Liver (tissue), 9 donors: ENCODE measurements around the gene ZNF446. TPM values are rescaled to one million over a fixed set of nuclear protein-coding genes. Genes with fewer than 3 reads are reported as not detected.

ENCODE experiments used
- DNase-seq: peaks from one replicate; pipeline ENCODE4 v3.0.0-alpha.2; 2017; ENCODE audit warnings: low spot score
- H3K27ac ChIP-seq, 2 donors: one replicate each; pipeline ENCODE4 v1.7.0; 2013; ENCODE audit warnings: inconsistent platforms in 2 of 2, low read length in 2 of 2, control low read depth in 1 of 2, low read depth in 1 of 2, mild to moderate bottlenecking in 1 of 2
- H3K27me3 ChIP-seq, 4 donors: one replicate each; pipeline versions ENCODE4 v1.6.1 to v1.7.0; 2013; ENCODE audit warnings: low read length in 3 of 4, inconsistent platforms in 1 of 4, mild to moderate bottlenecking in 1 of 4, moderate library complexity in 1 of 4; ENCODE audit not compliant: control insufficient read depth in 4 of 4, insufficient read depth in 4 of 4
- H3K36me3 ChIP-seq, 4 donors: one replicate each; pipeline versions ENCODE4 v1.6.1 to v1.7.0; 2013; ENCODE audit warnings: low read length in 3 of 4, mild to moderate bottlenecking in 3 of 4, low read depth in 1 of 4, moderate library complexity in 1 of 4; ENCODE audit not compliant: control insufficient read depth in 4 of 4, insufficient read depth in 3 of 4
- H3K4me1 ChIP-seq, 4 donors: one replicate each; pipeline versions ENCODE4 v1.6.1 to v1.7.0; 2013; ENCODE audit warnings: low read length in 3 of 4, mild to moderate bottlenecking in 3 of 4, moderate library complexity in 1 of 4; ENCODE audit not compliant: control insufficient read depth in 4 of 4, insufficient read depth in 4 of 4
- H3K4me3 ChIP-seq, 3 donors: one replicate each; pipeline versions ENCODE4 v1.6.1 to v1.7.0; 2013; ENCODE audit warnings: low read length in 3 of 3, control low read depth in 1 of 3, low read depth in 1 of 3, mild to moderate bottlenecking in 1 of 3
- H3K9ac ChIP-seq, 2 donors: one replicate each; pipeline ENCODE4 v1.7.0; 2013; ENCODE audit warnings: low read length in 2 of 2, mild to moderate bottlenecking in 2 of 2, moderate library complexity in 2 of 2, control low read depth in 1 of 2, low read depth in 1 of 2
- H3K9me3 ChIP-seq, 4 donors: one replicate each; pipeline versions ENCODE4 v1.6.1 to v1.7.0; 2013; ENCODE audit warnings: low read length in 3 of 4; ENCODE audit not compliant: control insufficient read depth in 4 of 4
- ATF3 ChIP-seq: IDR thresholded peaks from 2 replicates; pipeline ENCODE4 v1.6.1; 2016; ENCODE audit warnings: antibody characterized with exemption
- CTCF ChIP-seq: fragments of 150-350 bp; IDR thresholded peaks from 2 replicates; pipeline ENCODE4 v1.5.1; 2017; ENCODE audit warnings: improper control_type of control experiment, low read depth, low read length; ENCODE audit not compliant: missing input control
- EGR1 ChIP-seq, 2 donors: IDR thresholded peaks; 2 replicates each; pipeline ENCODE4 v1.6.1; 2016 to 2018; ENCODE audit warnings: antibody characterized with exemption in 2 of 2, low read depth in 2 of 2
- FOXA1 ChIP-seq: IDR thresholded peaks from 2 replicates; pipeline ENCODE4 v1.6.1; 2016; ENCODE audit warnings: antibody characterized with exemption
- FOXA2 ChIP-seq: IDR thresholded peaks from 2 replicates; pipeline ENCODE4 v1.6.1; 2016; ENCODE audit warnings: antibody characterized with exemption
- GABPA ChIP-seq, 2 donors: IDR thresholded peaks in 1 of 2; conservative IDR thresholded peaks in 1 of 2; 2 replicates each; pipeline ENCODE4 v1.6.1; 2016; ENCODE audit warnings: antibody characterized with exemption in 2 of 2, mild to moderate bottlenecking in 1 of 2, moderate library complexity in 1 of 2
- HNF4A ChIP-seq, 2 donors: conservative IDR thresholded peaks; 2 replicates each; pipeline ENCODE4 v1.6.1; 2016; ENCODE audit warnings: antibody characterized with exemption in 2 of 2, mild to moderate bottlenecking in 2 of 2
- HNF4G ChIP-seq: IDR thresholded peaks from 2 replicates; pipeline ENCODE4 v1.6.1; 2016; ENCODE audit warnings: antibody characterized with exemption
- JUND ChIP-seq, 2 donors: IDR thresholded peaks; 2 replicates each; pipeline ENCODE4 v1.6.1; 2016; ENCODE audit warnings: antibody characterized with exemption in 2 of 2
- MAX ChIP-seq: IDR thresholded peaks from 2 replicates; pipeline ENCODE4 v1.6.1; 2016; ENCODE audit warnings: antibody characterized with exemption
- NR2F2 ChIP-seq: IDR thresholded peaks from 2 replicates; pipeline ENCODE4 v1.6.1; 2016; ENCODE audit warnings: antibody characterized with exemption
- RAD21 ChIP-seq, 2 donors: IDR thresholded peaks; 2 replicates each; pipeline ENCODE4 v1.6.1; 2016; ENCODE audit warnings: antibody characterized with exemption in 2 of 2, mild to moderate bottlenecking in 2 of 2
- REST ChIP-seq: IDR thresholded peaks from 2 replicates; pipeline ENCODE4 v1.6.1; 2016; ENCODE audit warnings: antibody characterized with exemption, mild to moderate bottlenecking
- SP1 ChIP-seq: IDR thresholded peaks from 2 replicates; pipeline ENCODE4 v1.6.1; 2018; ENCODE audit warnings: antibody characterized with exemption, mild to moderate bottlenecking
- TAF1 ChIP-seq: conservative IDR thresholded peaks from 2 replicates; pipeline ENCODE4 v1.6.1; 2016; ENCODE audit warnings: antibody characterized with exemption, mild to moderate bottlenecking
- YY1 ChIP-seq: IDR thresholded peaks from 2 replicates; pipeline ENCODE4 v1.6.1; 2016; ENCODE audit warnings: antibody characterized with exemption, mild to moderate bottlenecking
- ZBTB33 ChIP-seq: IDR thresholded peaks from 2 replicates; pipeline ENCODE4 v1.6.1; 2016; ENCODE audit warnings: antibody characterized with exemption
- WGBS: extraction: QIAGEN DNeasy Blood & Tissue Kit; methylation state at CpG from one replicate; pipeline ENCODE4 v1.1.7; 2013; 5-methylcytosine and 5-hydroxymethylcytosine counted together
- polyA plus RNA-seq, 2 donors: library from polyadenylated mRNA; stranded (reverse) in 1 of 2; unstranded in 1 of 2; fragments of 200-250 nt in 1 of 2; fragments of >200 nt in 1 of 2; fragmentation: Nextera tagmentation in 1 of 2; extraction: Ambion mirVana in 1 of 2; gene quantifications; one replicate each; pipeline versions ENCODE4 v1.2.1 to v1.2.3, GENCODE V29; 2013 to 2015
- total RNA-seq, 2 donors: library from RNA; depleted of rRNA; stranded (reverse); fragments of >200 nt; gene quantifications; one replicate each; pipeline ENCODE4 v1.2.3, GENCODE V29; 2014
- donor health status: healthy.
- donor health status: healthy.
- donor health status: healthy.
- donor health status: healthy.
- donor health status: healthy.

The ZNF446 gene
- total and polyA plus RNA-seq, 4 donors = 2.8 to 4.8 (median 3.9) TPM

- Histone ChIP-seq H3K9ac (no peak overlapping the region), H3K9me3 (no peaks in the 10 kb centered on the region), H3K27me3 (no peaks in the 10 kb centered on the region), H3K4me3 (no peak overlapping the region), H3K4me1 (peaks cover 5 to 13% (median 8%) of the 10 kb centered on the region in 4 donors), H3K27ac (no peak overlapping the region), H3K36me3 (peaks cover 0 to 15% (median 5%) of the 10 kb centered on the region in 4 donors)
- no peak for DNase-seq
- no peak for TF ChIP-seq TAF1
- no peak for TF ChIP-seq EGR1 (IDR thresholded peaks at IDR 0.05; ENCODE audit: low read depth in 2 of 2)
- no peak for TF ChIP-seq FOXA2
- no peak for TF ChIP-seq GABPA (IDR thresholded peaks at IDR 0.05 in 1 of 2, conservative IDR thresholded peaks at IDR 0.05 in 1 of 2)
- no peak for TF ChIP-seq ZBTB33
- TF ChIP-seq ATF3 = no peak
- TF ChIP-seq CTCF = no peak
- no peak for TF ChIP-seq SP1
- no peak for TF ChIP-seq FOXA1
- TF ChIP-seq RAD21 (IDR thresholded peaks at IDR 0.05) = no peak
- no peak for TF ChIP-seq NR2F2
- TF ChIP-seq MAX = no peak
- 96% methylated on average over 20 of the region's 20 CpGs for whole genome bisulfite sequencing
Measured at GRCh38 chr19:58480481-58480830, 4.3 kb downstream of the ZNF446 start.

GRCh38 chr19:58480831-58481230 lies 4.7 kb downstream of the ZNF446 start:
- no peaks in the 10 kb centered on the region for H3K27me3 ChIP-seq
- no peak overlapping the region for H3K4me3 ChIP-seq
- peaks cover 0 to 15% (median 5%) of the 10 kb centered on the region in 4 donors for H3K36me3 ChIP-seq
- no peak overlapping the region for H3K27ac ChIP-seq
- TF ChIP-seq FOXA1 (no peak), FOXA2 (no peak), YY1 (no peak), ZBTB33 (no peak), NR2F2 (no peak), HNF4G (no peak), RAD21 (IDR thresholded peaks at IDR 0.05) (no peak), REST (no peak), EGR1 (IDR thresholded peaks at IDR 0.05; ENCODE audit: low read depth in 2 of 2) (no peak), TAF1 (no peak), HNF4A (conservative IDR thresholded peaks at IDR 0.05) (no peak), MAX (no peak), JUND (IDR thresholded peaks at IDR 0.05) (no peak), CTCF (no peak)
- 92% methylated on average over 2 of the region's 2 CpGs for WGBS
- no peaks in the 10 kb centered on the region for H3K9me3 ChIP-seq
- peaks cover 6 to 12% (median 7%) of the 10 kb centered on the region in 4 donors for H3K4me1 ChIP-seq
- no peak for DNase-seq
- no peak overlapping the region for H3K9ac ChIP-seq
